Right atrium auricular region (tissue), 2 donors: ENCODE measurements around the gene FBXO46. TPM values are rescaled to one million over a fixed set of nuclear protein-coding genes. Genes with fewer than 3 reads are reported as not detected.

Experiments
- DNase-seq: peaks from one replicate; pipeline ENCODE4 v3.0.0-alpha.2; 2019; ENCODE audit warnings: low spot score
- H3K27ac ChIP-seq, 2 donors: fragments of 200-600 bp; sonication (generic); 1 replicate in 1 of 2; 2 replicates in 1 of 2; pipeline ENCODE4 v1.5.1; 2016 to 2019
- H3K27me3 ChIP-seq, 2 donors: fragments of 200-600 bp; sonication (generic); one replicate each; pipeline versions ENCODE4 v1.5.1 to v1.6.0; 2017 to 2019
- H3K36me3 ChIP-seq: fragments of 200-600 bp; sonication (generic); one replicate; pipeline ENCODE4 v1.5.1; 2016
- H3K4me1 ChIP-seq, 2 donors: fragments of 200-600 bp; sonication (generic); one replicate each; pipeline versions ENCODE4 v1.5.1 to v1.6.0; 2017 to 2019
- H3K4me3 ChIP-seq, 2 donors: fragments of 200-600 bp; sonication (generic); 1 replicate in 1 of 2; 2 replicates in 1 of 2; pipeline ENCODE4 v1.5.1; 2017 to 2019; ENCODE audit warnings: mild to moderate bottlenecking in 1 of 2, moderate library complexity in 1 of 2
- H3K9me3 ChIP-seq, 2 donors: fragments of 200-600 bp; sonication (generic); one replicate each; pipeline ENCODE4 v1.5.1; 2019
- CTCF ChIP-seq, 2 donors: fragments of 200-600 bp; sonication (generic); IDR thresholded peaks; one replicate each; pipeline ENCODE4 v1.5.1; 2019; ENCODE audit warnings: antibody characterized with exemption in 2 of 2
- total RNA-seq, 2 donors: library from RNA; depleted of rRNA; stranded (reverse); fragments of >200 nt; gene quantifications; one replicate each; pipeline ENCODE4 v1.1.0, GENCODE V29; 2016

Gene FBXO46
- total RNA-seq, 2 donors from 2014 or later = 11.6 to 12.1 TPM

- TF ChIP-seq CTCF (IDR thresholded peaks at IDR 0.05) = no peak
- no peaks in the 10 kb centered on the region for H3K27me3 ChIP-seq
These were observed 37.4 kb upstream of the FBXO46 start for GRCh38 chr19:45767881-45768654.

GRCh38 chr19:45767410-45767880 lies 36.7 kb upstream of the FBXO46 start:
- DNase-seq = peak; percentile 77
- peak overlapping the region; percentile 93 to 96 for H3K27ac ChIP-seq
- no peak for TF ChIP-seq CTCF (IDR thresholded peaks at IDR 0.05)
- peaks cover 0 to 73% of the 10 kb centered on the region in 2 donors for H3K4me1 ChIP-seq
- peaks cover 6% of the 10 kb centered on the region for H3K36me3 ChIP-seq
- H3K27me3 ChIP-seq = no peaks in the 10 kb centered on the region
- peak overlapping the region; percentile 69 to 74 for H3K4me3 ChIP-seq
- no peaks in the 10 kb centered on the region for H3K9me3 ChIP-seq

More at GRCh38 chr19:45767881-45768654, 37.4 kb upstream of the FBXO46 start:
- peak; percentile 71 for DNase-seq
- Histone ChIP-seq H3K9me3 (no peaks in the 10 kb centered on the region), H3K27ac (peak overlapping the region; percentile 93 to 96), H3K36me3 (peaks cover 6% of the 10 kb centered on the region), H3K4me1 (peaks cover 0 to 67% of the 10 kb centered on the region in 2 donors), H3K4me3 (peak overlapping the region; percentile 69 to 74)

- Histone ChIP-seq H3K4me3 (peak overlapping the region; percentile 69 to 74), H3K36me3 (peaks cover 6% of the 10 kb centered on the region), H3K9me3 (no peaks in the 10 kb centered on the region), H3K27me3 (no peaks in the 10 kb centered on the region), H3K4me1 (peaks cover 0 to 77% of the 10 kb centered on the region in 2 donors), H3K27ac (peak overlapping the region; percentile 93 to 96)
- TF ChIP-seq CTCF (IDR thresholded peaks at IDR 0.05) = no peak
- DNase-seq = peak; percentile 68
These were observed 36.2 kb upstream of the FBXO46 start for GRCh38 chr19:45766869-45767346.

- H3K27me3 ChIP-seq = no peaks in the 10 kb centered on the region
- H3K4me3 ChIP-seq = peak overlapping the region; percentile 69 to 74
- no peak for DNase-seq
- H3K36me3 ChIP-seq = peaks cover 1% of the 10 kb centered on the region
- no peak for TF ChIP-seq CTCF (IDR thresholded peaks at IDR 0.05)
- peaks cover 0 to 77% of the 10 kb centered on the region in 2 donors for H3K4me1 ChIP-seq
- no peaks in the 10 kb centered on the region for H3K9me3 ChIP-seq
- peak overlapping the region; percentile 93 to 96 for H3K27ac ChIP-seq
These were observed 35.7 kb upstream of the FBXO46 start for GRCh38 chr19:45766296-45766868.

- H3K27ac ChIP-seq = peak overlapping the region; percentile 93 to 96
- TF ChIP-seq CTCF (IDR thresholded peaks at IDR 0.05) = no peak
- no peak for DNase-seq
- no peaks in the 10 kb centered on the region for H3K36me3 ChIP-seq
- peak overlapping the region in 1 of 2 donors; percentile 69 for H3K4me3 ChIP-seq
- H3K9me3 ChIP-seq = no peaks in the 10 kb centered on the region
- peaks cover 0 to 72% of the 10 kb centered on the region in 2 donors for H3K4me1 ChIP-seq
- no peaks in the 10 kb centered on the region for H3K27me3 ChIP-seq
These were observed 35.1 kb upstream of the FBXO46 start for GRCh38 chr19:45765702-45766295.
